GM12801 (cell line): ENCODE data around the gene CISTR.

Experiments used
- CTCF ChIP-seq: IDR thresholded peaks from one replicate; pipeline ENCODE4 v1.5.1; 2011; ENCODE audit warnings: control low read depth; ENCODE audit not compliant: insufficient read length; ENCODE audit errors: extremely low read depth

Gene CISTR

GRCh38 chr12:53786411-53786810 lies 34.6 kb upstream of the CISTR start:
- TF ChIP-seq CTCF: no peak

GRCh38 chr12:53785161-53785560 lies 33.4 kb upstream of the CISTR start:
- no peak for TF ChIP-seq CTCF

- TF ChIP-seq CTCF: no peak
These were observed 30.4 kb upstream of the CISTR start for GRCh38 chr12:53782093-53782703.

GRCh38 chr12:53781228-53781801 lies 29.5 kb upstream of the CISTR start:
- no peak for TF ChIP-seq CTCF

GRCh38 chr12:53780323-53780722 lies 28.5 kb upstream of the CISTR start:
- TF ChIP-seq CTCF: no peak

- TF ChIP-seq CTCF: no peak
These were observed 26.3 kb upstream of the CISTR start for GRCh38 chr12:53777936-53778644.

GRCh38 chr12:53777412-53777811 lies 25.6 kb upstream of the CISTR start:
- no peak for TF ChIP-seq CTCF
